GM19351 (cell line): ENCODE measurements around the gene WFIKKN2.
"Not testable (repeated sequence)": the region's sequence is repeated elsewhere in the genome, so short reads cannot be mapped to it uniquely, and the experiment has no call there.

Experiments used
- ATAC-seq: cut with Tn5 transposase; IDR thresholded peaks from one replicate; pipeline ENCODE4 v1.9.1; 2021; ENCODE audit warnings: mild to moderate bottlenecking, moderate library complexity; ENCODE audit not compliant: unreplicated experiment

WFIKKN2 gene, protein sequence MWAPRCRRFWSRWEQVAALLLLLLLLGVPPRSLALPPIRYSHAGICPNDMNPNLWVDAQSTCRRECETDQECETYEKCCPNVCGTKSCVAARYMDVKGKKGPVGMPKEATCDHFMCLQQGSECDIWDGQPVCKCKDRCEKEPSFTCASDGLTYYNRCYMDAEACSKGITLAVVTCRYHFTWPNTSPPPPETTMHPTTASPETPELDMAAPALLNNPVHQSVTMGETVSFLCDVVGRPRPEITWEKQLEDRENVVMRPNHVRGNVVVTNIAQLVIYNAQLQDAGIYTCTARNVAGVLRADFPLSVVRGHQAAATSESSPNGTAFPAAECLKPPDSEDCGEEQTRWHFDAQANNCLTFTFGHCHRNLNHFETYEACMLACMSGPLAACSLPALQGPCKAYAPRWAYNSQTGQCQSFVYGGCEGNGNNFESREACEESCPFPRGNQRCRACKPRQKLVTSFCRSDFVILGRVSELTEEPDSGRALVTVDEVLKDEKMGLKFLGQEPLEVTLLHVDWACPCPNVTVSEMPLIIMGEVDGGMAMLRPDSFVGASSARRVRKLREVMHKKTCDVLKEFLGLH

DNA sequence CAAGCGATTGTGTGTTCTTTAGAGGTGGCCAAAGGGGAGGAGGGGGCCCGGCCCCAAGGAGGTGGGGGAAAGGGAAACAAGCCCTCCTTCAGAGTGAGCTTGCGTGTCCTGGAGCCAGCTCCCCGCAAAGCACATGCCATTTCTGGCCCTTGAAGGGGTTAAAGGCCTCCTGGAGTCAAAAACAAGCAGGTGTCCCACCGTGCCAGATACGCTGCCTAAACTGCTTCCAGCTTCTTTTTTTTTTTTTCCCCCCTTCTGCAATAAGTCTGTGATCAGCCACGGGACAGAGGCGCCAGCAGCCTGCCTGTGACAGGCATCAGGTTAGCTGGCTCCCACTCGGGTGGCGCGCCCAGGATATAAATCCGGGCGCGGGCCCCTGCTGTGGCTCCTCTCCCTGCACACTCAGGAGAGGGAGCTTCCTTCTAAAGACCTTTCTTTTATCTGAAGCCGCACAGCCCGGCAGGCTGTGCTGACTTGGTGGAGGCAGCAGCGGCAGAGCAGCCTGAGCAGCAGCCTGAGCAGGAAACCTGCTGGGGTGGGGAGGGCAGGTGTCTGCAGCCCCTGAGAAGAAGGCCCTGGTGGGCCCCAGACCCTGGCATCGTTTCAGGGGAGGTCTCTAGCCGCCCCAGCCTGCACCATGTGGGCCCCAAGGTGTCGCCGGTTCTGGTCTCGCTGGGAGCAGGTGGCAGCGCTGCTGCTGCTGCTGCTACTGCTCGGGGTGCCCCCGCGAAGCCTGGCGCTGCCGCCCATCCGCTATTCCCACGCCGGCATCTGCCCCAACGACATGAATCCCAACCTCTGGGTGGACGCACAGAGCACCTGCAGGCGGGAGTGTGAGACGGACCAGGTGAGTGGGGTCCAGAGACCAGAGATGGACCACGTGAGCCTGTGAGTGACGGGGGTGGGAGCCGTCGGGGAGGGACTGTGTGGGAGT, at the start of gene WFIKKN2:
WFIKKN2 (plus strand) TSS at position 286 of the 934 bp plus-strand sequence; CDS start at position 638, 352 bp downstream.
- no peak for ATAC-seq

DNA sequence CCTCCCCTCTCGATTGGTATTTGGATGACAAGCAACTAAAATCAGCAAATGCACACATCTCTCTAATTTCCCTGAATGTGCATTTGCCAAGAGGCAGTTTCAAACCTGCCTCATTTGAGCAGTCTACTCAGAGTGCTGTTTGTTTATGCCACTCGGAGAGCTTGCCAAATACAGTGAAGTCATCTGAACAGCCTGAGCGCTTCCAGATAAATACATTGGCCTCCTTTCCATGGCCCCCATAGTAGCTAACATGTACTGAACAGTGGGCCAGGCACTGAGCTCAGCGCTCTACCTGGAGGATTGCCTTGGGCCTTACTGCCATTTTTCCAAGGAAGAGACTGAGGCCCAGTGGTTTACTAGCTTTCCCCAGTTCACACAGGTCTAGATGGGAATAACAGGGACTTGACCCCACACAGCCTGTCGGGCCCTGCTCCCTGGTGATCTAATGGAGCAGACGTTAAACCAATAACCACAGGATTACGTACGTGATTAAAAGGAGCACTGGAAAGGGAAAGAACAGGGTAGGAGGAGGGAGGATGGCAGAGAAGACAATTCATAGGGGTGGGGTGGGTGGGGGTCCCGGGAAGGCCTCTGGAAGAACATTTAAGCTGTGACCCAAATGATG, 49.3 kb upstream of the WFIKKN2 start:
- ATAC-seq = no peak

GRCh38 chr17:50787106-50787505, 48.3 kb upstream of the WFIKKN2 start:
- ATAC-seq = no peak

GRCh38 chr17:50790618-50791017, 44.8 kb upstream of the WFIKKN2 start:
- no peak for ATAC-seq

GRCh38 chr17:50792132-50792531, 43.3 kb upstream of the WFIKKN2 start:
- ATAC-seq = no peak

- ATAC-seq = no peak
Observed at GRCh38 chr17:50793007-50793406, 42.4 kb upstream of the WFIKKN2 start.

DNA sequence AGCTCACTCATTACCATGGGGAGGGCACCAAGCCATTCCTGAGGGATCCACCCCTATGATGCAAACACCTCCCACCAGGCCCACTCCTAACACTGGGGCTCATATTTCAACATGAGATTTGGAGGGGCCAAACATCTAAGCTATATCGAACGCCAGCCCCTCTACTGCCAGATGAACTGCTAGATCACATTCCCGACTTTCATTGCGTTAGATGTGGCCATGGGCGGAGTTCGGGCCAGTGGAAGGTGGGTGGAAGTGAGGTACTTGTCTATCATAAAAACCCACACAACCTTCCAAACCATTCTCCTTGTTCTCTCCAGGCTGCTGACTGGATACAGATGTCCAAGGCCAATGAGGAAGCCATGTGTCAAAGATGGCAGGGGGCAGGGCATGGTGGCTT, 41.0 kb upstream of the WFIKKN2 start:
- no peak for ATAC-seq

DNA sequence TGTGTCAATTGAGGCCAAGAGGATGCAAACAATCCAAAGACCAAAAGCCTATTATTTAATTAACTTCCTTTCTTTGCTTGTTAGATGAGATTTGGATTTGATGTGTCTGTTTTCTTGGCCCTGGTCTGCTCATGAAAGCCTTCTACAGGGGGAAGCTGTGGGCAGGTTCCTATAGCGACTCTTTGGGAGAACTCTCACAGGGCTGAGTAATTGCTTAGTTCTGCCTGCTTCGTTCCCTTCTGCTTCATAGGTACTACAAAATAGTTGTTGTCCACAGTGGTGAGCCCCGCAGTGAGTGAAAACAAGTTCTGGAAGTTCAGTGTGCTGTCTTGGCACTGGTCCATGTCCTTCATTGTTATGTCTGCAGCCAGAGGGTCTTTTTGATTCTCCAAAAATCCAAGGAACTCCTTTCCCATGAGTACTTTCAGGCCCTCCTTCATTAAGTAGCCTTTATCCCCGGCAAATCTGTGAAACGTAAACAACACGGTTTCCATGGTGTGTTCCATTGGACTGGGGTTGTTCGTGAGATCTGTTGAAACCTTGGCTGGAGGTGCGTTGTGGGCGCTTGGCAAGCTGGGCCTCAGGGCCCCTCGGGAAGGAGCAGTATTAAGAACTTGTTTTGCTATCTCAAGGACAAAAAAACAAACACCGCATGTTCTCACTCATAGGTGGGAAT, 38.1 kb upstream of the WFIKKN2 start:
- ATAC-seq = no peak

- no peak for ATAC-seq
Observed at GRCh38 chr17:50798424-50799288, 36.7 kb upstream of the WFIKKN2 start.

DNA sequence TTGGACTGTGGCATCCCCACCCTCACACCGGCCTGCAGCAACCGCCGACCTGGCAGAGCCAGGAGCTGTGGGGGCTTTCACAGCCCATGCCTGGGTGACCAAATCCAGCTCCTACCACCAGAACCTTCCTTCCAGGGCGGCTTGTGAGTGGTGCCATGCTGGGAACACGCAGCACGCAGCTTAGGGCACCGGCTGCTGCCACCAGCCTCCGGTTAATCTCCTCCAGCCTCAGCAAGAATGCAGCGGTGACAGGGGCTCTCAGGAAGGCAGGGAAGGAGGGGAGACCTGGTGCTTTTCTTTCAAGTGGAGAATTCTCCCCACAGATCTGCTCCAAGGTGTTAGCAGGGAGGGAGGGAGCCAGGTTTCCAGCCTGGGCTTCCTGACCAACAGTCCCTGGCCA, 35.8 kb upstream of the WFIKKN2 start:
- no peak for ATAC-seq

DNA sequence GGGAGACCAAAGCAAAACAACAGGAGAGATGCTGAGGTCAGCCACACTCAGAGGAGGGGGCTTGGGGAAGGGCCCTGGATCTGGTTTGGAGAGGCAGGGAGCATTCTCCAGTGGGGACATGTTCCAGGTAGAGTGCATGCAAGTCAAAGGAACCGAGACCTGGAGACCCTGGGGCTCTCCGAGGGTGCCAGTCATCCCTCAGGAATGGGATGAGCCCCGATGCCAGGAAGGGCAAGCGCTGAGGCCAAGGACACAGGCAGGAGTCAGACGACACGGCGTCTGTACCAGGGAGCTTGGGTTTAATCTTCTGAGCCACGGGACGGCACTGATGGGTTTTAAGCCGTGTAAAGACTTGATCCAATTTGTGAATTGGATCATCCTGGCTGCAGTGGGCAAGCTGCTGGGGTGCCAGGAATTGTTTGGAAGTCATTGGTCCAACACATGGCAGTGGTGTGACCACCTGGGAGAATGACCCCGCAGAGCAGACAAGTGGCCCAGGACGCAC, 35.1 kb upstream of the WFIKKN2 start:
- ATAC-seq = no peak

GRCh38 chr17:50802609-50803571, 32.5 kb upstream of the WFIKKN2 start:
- no peak for ATAC-seq

GRCh38 chr17:50803676-50804075, 31.7 kb upstream of the WFIKKN2 start:
- no peak for ATAC-seq

DNA sequence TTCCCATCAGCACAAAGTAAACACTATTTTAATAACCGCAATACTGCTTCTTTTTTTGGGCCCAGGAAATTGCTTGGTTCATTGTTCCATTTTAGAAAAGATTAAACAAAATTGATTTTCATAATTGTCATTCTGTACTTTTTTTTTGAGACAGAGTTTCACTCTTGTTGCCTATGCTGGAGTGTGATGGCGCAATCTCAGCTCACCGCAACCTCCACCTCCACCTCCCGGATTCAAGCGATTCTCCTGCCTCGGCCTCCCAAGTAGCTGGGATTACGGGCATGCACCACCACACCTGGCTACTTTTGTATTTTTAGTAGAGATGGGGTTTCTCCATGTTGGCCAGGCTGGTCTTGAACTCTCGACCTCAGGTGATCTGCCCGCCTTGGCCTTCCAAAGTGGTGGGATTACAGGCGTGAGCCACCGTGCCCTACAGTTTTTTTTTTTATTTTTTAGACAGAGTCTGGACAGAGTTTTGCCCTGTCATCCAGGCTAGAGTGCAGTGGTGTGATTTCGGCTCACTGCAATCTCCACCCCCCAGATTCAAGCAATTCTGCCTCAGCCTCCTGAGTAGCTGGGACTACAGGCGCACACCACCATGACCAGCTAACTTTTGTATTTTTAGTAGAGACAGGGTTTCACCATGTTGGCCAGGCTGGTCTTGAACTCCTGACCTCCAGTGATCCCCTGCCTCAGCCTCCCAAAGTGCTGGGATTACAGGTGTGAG, 30.5 kb upstream of the WFIKKN2 start:
- ATAC-seq = not testable (repeated sequence)

- ATAC-seq = no peak
Observed at GRCh38 chr17:50805486-50805885, 29.9 kb upstream of the WFIKKN2 start.

GRCh38 chr17:50806141-50806643, 29.2 kb upstream of the WFIKKN2 start:
- ATAC-seq = no peak

GRCh38 chr17:50807009-50807408, 28.4 kb upstream of the WFIKKN2 start:
- ATAC-seq = no peak
